GM12873 (cell line): ENCODE results near the gene GPR176.

Source experiments
- CTCF ChIP-seq: IDR thresholded peaks from 2 replicates; pipeline ENCODE4 v1.5.1; 2012; ENCODE audit warnings: low read depth, mild to moderate bottlenecking, moderate library complexity, low read length, control low read depth; ENCODE audit not compliant: insufficient read depth; ENCODE audit errors: missing control alignments

The GPR176 gene

GRCh38 chr15:39919748-39920509 lies at the start of gene GPR176:
TSS of gene GPR176 (minus strand) at chr15:39920266. CDS start at chr15:39920026, 240 bp downstream.
- TF ChIP-seq CTCF: no peak

GRCh38 chr15:39969002-39969394 lies 48.9 kb upstream of the GPR176 start:
- TF ChIP-seq CTCF: no peak

GRCh38 chr15:39968273-39969001 lies 48.4 kb upstream of the GPR176 start:
- TF ChIP-seq CTCF: no peak

- no peak for TF ChIP-seq CTCF
Observed at GRCh38 chr15:39966521-39966920, 46.5 kb upstream of the GPR176 start.

GRCh38 chr15:39963786-39964185 lies 43.7 kb upstream of the GPR176 start:
- no peak for TF ChIP-seq CTCF

GRCh38 chr15:39961051-39961450 lies 41.0 kb upstream of the GPR176 start:
- TF ChIP-seq CTCF: no peak

GRCh38 chr15:39960411-39960810 lies 40.3 kb upstream of the GPR176 start:
- no peak for TF ChIP-seq CTCF
